Hematopoietic multipotent progenitor cell treated with erythropoietin and hydrocortisone succinate and interleukin-3 and kit ligand, for 6 days (in vitro differentiated cells): ENCODE data around the gene SPATA6.

Experiments used
- DNase-seq: peaks from one replicate; pipeline ENCODE4 v3.0.0-alpha.2; 2015

Gene SPATA6

DNA sequence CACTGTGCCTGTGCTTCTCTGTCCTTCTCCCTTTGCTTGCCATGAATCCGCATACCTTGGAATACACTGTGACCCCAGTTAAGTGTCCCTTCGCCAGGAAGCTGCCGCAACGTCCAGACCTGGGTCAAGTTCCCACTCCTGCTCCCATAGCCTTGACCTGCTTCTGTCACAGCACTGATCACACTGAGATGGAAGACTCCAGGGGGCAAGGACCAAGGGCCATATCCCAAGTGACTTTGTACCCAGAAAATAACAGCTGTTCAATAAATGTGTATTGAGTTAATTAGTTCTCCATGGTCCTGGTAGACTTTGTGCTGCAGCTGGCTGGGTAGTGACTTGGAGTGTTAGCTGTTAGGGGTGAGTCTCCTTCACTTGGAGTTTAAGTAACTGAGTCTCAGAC is 223.6 kb downstream of the SPATA6 start:
- no peak for DNase-seq

GRCh38 chr1:48246727-48247126 is 225.3 kb downstream of the SPATA6 start:
- no peak for DNase-seq
